C4-2B (cell line): ENCODE results near the gene CCSAP.

ENCODE experiments used
- CTCF ChIP-seq: fragments of 450-650 bp; conservative IDR thresholded peaks from 2 replicates; pipeline ENCODE4 v1.5.1; 2017; ENCODE audit warnings: mild to moderate bottlenecking
- ZFX ChIP-seq: fragments of 450-650 bp; IDR thresholded peaks from 2 replicates; pipeline ENCODE4 v1.6.1; 2017

GRCh38 chr1:229323885-229324553 is 18.8 kb downstream of the CCSAP start:
- TF ChIP-seq CTCF: no peak
- TF ChIP-seq ZFX: no peak
